GM18511 (cell line): Measurements from ENCODE around the gene RAD51B.
"Not testable (repeated sequence)": the region's sequence is repeated elsewhere in the genome, so short reads cannot be mapped to it uniquely, and the experiment has no call there.

Source experiments
- ATAC-seq: cut with Tn5 transposase; IDR thresholded peaks from one replicate; pipeline ENCODE4 v1.9.1; 2021; ENCODE audit warnings: mild to moderate bottlenecking, moderate library complexity; ENCODE audit not compliant: unreplicated experiment

Gene RAD51B

DNA sequence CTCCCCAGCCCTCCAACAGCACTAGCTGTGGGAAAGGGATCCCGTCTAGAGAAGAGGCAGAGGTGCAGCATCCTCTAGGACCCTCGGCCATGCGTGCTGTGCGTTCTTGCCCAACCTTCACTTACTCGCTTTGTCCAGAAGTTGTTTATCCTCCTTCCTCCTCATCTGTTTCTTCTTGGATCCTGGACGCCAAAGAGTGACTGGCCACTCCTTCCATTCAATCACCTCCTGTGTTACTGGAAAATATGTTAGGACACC, 832.8 kb downstream of the RAD51B start:
- ATAC-seq = no peak

DNA sequence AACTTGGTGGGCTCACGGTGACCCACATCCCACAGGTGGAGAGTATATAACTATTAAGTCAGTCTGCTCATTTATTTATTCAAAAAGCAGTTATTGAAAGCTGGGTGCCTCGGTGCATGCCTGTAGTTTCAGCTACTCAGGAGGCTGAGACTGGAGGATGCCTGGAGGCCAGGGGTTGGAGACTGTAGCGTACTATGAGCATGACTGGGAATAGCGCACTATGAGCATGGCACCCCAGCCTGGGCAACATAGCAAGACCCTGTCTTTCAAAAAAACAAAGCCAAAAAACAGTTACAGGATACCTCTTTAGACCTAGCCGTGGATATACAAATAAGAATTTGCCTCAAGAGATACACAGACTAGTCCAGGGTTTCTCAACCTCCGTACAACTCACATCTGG, 833.5 kb downstream of the RAD51B start:
- ATAC-seq = no peak

DNA sequence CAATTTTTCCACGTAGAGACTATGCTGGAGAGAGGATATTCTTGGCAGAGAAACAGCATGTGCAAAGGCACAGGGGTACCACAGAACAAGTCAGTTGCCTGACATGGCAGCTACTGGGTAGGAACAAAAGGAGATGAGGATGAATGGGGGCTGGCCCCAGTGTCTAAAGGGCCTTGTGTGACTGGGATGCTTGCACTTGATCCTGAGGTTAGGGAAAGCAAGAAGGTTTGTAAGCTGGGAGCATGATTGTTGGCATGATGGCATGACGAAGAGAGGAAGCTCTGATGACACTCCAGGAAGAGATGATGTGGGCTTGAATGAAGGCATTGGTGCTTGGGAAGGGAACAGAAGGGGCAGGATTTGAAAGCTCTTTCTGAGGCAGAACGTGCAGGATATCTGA, 834.2 kb downstream of the RAD51B start:
- ATAC-seq = no peak

DNA sequence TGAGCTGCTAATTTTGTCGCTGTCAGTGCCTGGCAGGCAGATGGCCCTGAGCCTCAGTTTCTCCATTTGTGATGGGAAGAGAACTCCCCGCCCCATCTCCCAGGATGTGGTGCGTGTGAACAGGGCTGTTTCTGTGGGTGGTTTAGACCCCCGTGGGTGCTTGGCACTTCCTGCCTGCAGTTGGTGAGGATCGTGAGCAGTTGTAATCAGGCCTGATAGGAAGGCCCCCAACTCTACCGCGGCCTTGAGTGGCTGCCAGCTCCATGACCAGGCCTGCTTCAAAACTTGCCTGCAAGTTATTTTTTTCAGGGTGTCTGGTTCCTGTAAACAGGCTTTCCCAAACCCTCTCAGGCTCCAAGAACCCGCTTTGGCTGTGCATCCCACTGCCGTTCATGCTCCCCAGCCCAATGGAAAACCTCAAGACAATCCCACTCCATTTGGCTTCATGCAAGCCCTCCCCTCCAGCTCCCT, 834.9 kb downstream of the RAD51B start:
- ATAC-seq = no peak

DNA sequence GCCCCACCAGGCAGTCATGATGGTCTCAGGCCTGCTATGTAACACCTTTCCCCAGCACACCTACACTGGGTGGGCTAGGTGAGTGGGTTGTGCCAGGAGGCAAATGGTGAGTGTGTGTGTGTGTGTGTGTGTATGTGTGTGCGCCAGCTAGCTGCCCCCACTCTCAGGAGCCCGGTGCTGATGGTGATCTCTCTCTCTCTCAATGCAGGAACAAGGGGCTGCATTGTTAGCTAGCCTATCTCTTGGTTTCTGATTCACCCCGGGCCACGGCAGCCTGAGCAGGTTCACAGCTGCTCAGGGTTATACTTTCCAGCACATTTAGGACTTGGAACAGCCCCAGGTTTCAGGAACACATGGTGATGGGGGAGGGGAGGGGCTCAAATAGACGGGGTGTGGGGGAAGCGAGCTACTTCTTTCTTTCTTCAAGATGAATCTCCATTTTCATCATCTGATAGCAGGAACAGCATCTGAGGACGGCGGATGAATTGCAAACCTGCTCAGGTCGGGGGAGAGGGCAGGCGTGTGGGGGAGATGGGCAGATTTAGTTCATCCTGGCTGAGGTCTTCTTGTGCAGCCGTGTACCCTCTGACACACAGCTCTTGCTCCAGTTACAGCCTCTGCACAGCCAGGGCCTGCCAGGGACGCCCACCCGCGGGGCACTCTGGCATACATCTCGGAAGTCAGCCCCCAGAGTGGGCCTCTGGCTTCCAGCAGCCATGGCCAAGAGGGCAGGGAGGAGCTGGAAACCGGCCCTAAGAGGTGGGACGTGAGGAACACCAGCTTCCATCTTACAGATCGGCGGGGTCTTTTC, 835.6 kb downstream of the RAD51B start:
- no peak for ATAC-seq

DNA sequence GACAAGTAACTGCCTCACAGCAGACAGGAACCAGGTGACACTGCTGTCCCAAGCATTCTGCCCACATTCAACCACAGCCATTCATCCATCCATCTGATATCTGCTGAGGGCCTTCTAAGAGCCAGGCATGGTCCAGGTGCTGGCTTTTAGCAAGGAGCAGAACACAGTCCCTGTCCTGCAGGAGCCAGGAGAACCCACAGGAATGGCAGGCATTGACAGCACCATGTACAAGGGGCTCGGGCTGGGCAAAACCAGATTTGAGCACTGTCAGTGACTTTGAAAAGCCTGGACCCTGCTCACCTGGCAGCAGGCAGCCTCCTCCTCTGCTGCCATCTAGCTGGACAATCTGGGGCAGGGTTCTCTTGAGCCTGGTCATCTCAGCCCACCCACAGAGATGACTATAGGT, 836.3 kb downstream of the RAD51B start:
- ATAC-seq = no peak

DNA sequence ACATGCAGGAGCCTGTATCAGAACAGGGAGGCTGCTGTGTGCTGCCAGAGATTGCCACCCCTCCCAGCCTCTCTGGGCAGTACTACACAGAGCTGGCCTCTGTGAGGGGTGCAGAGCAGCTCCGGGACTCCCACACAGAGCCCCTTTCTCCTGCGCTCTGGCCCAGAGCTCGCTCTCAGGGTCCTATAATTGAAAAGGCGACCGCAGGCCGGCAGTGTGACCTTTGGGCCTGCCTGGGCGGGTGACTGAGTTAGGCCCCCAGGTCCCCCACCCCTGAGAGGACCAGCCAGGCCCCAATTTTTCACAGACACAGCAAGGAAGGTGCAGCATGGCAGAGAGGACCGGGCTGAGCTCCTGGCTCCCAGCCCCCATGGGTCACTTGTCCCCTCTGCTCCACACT, 836.9 kb downstream of the RAD51B start:
- ATAC-seq = no peak

DNA sequence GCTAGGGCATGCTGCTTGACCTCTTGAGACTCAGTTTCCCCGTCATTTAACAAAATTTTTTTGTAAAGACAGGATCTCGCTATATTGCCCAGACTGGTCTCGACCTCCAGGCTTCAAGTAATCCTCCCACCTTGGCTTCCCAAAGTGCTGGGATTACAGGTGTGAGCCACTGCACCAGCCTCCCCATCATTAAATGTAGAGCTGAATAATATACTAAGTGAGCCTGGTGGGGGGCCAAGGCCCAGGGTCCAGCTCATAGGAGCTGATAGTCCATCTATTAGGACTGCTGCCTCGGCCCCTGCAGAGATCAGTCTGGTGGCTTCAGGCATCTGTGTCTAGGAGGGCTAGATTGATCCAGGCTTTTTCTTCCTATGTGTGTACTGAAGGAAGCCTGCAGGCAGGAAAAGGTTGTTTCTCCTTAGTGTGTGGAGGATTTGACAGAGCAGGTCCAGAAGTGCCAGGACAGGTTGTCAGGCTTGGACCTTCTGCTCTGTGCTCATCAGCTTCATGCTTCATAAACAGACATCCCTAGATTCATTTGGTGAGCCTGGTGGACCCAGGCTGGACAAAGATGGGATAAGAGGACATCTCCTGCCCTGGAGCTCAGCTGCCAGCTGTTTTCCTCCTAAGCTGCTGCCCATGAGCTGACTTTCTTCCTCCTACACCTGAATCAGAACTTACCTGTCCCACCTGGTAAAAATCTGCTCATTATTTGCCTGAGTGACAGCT, 837.9 kb downstream of the RAD51B start:
- no peak for ATAC-seq

DNA sequence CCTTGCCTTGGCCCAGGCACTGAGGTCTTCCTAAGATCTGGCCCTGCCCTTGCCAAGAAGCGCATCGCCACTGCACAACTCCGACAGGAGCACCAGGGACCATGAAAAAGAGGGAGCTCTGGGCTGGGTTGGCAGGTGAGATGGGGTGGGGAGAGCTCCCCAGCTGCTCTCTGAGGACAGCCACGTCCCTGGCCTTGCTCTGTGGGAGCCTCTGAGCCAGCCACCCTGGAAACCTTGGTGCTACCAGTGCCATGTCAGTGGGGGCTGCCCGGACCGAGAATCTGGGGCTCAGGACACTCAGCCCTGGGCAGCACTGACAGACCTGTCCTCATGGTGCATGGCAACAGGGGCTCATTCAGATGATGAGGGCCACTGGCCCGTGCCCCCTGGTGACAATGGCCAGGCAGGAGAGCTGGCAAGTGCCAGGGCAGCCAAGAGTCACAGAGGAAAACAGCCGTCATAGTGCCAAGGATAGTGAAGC, 838.5 kb downstream of the RAD51B start:
- no peak for ATAC-seq

DNA sequence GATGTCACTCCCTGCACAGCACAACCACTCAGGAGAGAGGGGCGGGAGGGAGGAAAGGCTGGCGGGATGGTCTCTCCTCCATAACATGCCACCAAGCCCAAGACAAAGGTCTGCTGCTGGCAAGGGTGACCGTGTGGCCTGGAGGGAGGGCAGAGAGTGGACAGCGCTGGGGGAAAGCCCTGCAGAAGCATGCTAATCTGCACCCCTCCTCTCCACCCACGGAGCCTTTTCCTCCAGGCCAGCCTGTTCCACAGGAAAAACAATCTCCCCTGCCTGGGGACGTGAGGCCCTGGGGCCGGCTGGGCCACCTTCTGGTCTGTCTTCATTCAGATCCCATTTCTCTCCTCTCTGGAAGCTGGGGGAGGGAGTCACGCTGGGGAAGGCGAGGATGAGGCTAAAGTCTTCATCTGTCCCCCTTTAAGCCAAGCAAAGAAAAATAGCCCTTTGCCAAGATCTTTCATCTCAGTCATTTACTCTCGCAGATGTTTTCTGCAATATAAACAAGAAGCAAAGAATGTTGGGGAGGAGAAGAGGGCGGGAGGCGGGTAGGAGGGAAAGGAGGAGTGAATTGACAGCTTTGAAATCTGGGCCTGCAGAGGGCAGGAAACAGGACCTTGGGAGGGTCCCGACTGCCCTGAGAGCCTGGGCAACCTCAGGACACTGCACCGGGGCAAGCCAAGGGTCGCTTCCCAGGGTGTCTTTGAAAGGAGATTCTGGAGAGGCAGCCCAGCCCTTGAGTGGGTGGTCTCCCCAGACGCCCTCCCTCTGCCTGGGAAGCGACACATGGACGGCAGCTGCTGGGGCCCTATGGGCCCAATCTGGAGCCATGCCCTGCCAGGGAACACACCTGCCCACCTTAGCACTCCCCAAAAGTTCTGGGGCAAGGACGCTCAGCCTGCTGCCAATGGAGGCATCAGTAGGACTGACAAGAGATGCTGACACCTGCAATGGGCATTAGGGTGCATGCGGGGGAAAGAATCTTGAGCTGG, 839.7 kb downstream of the RAD51B start:
- ATAC-seq = no peak

DNA sequence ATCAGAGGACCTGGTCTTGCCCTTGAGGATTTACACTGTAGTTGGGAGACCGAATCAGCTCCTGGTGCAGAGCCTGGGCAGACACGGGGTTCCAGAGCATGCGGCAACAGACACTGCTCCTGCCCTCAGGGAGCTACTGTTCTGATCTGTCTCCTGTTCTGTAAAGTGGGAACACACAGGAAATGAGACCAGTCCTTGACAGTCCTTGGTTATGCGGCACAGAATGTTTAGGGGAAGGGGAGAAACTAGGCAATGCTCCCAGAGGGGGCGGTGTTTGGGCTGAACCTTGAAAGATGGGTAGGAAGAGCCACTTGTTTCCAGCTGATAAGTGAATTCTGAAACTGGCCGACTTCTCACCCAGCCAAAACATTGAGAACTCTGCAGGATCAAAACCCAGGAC, 840.9 kb downstream of the RAD51B start:
- ATAC-seq = no peak

DNA sequence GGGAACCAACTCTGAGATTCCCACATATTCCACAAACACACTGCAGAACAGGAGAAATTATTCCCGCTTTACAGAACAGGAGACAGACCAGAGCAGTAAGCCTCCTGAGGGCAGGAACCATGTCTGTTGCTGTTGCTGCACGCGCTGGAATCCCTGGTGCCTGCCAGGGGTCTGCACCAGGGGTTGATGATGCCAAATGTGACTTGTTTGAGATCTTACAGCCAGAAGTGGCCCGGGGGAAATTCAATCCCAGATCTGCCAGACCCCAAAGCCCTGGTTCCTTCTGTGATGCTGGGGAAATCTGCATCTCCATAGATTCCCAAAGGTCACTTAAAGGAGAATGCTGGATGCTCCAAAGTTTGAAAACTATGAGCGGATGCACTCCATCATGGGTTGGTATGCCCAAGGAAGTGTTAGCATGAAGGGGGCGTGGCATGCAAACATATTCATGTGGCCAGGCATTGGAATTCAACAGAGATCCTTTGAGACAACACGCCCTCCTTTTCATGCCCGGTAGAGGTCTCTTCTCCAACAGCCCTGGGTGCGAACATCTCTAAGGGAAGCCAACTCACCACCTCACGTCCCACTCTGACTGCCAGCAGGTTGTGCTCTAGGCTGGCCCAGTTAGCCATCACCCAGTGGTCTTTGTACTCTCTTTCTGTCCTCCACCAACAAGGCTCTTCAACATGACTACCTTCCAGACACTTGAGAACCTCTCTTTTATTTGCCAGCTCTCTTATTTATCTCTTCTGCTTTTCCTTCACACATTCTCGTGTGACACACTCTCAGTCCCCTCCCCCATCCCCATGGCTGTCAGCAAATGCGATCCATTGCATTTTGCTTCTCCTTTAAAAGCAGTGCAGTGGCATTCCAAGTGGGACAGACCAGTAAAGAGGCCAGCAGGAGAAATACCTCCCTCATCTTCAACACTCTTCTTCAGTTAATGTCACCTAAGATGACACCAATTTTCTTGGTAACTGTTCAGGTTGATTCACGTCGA, 841.9 kb downstream of the RAD51B start:
- no peak for ATAC-seq

DNA sequence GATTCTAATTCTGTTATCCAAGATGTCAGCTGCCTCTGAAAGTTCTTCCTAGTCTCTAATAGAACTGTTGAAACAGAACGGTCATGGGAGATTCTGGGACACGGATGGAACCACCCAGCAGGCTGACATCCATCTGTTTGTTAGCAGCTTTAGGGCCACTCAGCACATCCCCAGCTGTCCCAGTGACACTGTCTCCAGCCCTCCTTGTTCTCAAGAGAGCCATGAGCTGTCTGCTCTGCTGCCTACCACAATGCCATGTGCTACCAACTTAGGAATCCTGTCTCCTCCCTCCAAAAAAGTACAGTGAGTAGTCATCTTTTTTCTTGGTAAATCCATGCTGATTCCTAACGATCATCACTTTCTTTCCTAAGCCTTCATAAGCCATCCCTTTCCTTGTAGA, 842.8 kb downstream of the RAD51B start:
- no peak for ATAC-seq

DNA sequence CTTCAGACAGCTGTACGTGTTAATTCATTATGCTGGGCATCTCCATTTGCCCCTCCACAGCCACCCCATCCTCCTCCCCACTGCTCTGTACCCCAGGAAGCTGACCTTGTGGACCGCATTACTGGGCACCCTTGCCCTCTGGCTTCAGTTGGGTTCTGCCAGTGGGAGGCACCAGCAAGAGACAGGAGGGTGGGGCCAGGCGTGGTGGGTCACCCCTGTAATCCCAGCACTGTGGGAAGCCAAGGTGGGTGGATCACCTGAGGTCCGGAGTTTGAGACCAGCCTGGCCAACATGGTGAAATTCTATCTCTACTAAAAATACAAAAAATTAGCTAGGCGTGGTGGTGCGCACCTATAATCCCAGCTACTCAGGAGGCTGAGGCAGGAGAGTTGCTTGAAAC, 843.2 kb downstream of the RAD51B start:
- ATAC-seq = not testable (repeated sequence)

DNA sequence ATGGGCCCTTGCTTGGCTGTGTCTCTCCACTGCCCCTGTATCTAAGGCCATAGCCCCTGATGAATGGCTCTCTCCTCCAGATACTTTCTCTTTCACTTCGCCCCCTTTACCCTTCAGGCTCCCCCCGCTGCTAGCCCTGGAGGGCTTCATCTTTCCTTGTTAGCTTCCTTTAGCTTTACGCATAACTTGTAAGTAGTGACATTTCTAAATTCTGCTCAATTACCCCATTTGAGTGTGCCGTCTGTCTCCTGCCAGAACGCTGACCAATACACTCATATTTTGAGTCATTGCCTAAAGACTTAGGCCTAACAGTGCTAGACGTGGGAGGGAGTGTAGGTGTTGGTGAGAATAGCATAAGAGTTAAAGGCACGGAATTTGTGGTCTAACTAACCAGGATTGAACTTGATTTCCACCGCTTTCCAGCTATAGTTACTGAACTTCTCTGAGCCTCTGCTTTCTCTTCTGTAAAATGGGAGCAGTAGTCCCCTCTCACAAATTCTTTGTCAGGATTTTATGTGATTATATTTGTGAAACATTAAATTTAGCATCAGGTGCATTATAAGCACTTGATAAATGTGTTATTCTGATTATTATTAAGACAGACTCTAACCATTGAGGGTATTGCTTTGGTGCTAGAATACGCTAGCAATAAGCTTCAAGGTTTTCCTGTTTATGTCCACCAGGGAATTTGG, 844.0 kb downstream of the RAD51B start:
- ATAC-seq = peak; percentile 84

DNA sequence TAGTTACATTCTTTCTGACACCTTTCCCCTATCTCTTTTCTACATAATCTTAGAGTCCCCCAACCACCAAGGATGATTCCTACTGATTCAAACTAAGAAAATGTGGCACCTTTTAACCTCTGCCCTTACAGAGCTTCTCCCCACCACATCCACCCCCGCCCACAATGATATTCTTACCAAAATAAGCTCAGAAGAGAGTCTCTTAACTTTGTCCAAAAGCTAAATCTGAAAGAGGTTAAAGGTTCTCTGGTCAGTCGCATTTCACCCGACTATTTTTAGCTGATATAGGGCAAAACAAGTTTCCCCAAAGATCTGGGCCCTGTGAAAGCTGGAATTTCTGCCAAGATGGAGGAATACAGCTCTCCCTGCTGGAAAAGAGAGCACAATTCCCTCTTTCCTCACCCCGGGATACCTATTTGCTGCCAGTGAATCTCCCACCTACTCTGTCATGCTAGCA, 844.7 kb downstream of the RAD51B start:
- no peak for ATAC-seq

DNA sequence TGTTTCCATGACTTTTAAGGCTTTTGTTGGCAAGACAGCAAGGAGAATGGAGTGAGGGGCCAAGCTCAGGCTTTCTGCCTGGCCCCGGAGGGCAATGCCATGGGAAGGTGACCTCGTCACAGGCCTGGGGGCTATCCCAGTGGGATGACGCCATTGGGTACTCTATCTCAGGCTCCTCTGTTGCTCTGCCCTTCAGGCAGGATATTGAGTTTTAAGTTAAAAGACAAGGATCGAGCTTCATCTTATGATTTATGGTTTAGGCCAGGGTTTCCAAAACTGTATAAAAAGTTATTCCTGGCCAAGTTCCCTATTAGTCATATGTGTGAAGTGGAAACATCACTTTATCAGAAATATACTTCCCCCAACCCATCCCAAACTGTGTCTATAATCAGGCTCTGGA, 845.6 kb downstream of the RAD51B start:
- ATAC-seq = no peak

DNA sequence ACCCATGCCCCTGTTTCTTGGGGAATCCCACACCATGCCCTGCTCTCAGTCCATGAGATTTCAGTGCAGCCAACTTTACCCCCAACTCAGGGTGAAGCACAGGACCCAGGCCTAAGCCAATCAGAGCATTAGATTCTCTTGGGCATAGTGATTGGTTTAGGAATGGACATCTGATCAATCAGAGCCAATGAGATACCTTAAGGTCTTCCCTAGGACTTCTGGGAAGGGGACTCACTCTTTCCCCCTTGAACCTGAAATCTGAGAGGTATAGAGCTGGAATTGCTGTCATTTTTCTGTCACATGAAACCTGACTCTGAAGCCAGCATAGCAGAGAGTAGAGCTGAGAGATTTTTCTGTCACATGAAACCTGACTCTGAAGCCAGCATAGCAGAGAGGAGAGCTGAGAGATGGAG, 846.2 kb downstream of the RAD51B start:
- ATAC-seq = no peak

DNA sequence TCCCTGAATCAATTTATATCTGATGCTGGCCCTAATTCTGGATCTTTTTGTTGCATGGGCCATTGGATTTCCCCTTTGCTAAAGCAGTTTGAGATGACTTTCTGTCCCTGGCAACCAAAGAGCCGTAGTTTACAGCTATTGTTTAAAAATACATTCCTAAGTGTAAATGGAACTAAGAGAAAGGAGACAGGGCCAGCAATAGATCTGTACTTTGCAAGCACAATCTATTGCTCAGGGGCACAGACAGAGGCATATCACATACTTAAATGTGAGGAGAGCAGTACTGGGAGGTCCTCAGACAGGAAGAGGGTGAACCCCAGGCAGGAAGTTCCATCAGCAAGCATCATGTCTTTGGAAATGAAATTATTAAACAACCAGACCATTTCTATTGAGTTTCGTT, 846.7 kb downstream of the RAD51B start:
- no peak for ATAC-seq
